ENCODE measurements around the gene MPV17. TPM values are rescaled to one million over a fixed set of nuclear protein-coding genes. Genes with fewer than 3 reads are reported as not detected.
A peak's percentile ranks its signal among the peaks of the same experiment; 100 is the strongest.

MPV17 gene
- total and polyA plus RNA-seq, 9 of the 15 experiments (the other 6 are each of a cell fraction or from before 2014, with no cell fraction given) = 54.7 to 140 (median 70.2) TPM

DNA sequence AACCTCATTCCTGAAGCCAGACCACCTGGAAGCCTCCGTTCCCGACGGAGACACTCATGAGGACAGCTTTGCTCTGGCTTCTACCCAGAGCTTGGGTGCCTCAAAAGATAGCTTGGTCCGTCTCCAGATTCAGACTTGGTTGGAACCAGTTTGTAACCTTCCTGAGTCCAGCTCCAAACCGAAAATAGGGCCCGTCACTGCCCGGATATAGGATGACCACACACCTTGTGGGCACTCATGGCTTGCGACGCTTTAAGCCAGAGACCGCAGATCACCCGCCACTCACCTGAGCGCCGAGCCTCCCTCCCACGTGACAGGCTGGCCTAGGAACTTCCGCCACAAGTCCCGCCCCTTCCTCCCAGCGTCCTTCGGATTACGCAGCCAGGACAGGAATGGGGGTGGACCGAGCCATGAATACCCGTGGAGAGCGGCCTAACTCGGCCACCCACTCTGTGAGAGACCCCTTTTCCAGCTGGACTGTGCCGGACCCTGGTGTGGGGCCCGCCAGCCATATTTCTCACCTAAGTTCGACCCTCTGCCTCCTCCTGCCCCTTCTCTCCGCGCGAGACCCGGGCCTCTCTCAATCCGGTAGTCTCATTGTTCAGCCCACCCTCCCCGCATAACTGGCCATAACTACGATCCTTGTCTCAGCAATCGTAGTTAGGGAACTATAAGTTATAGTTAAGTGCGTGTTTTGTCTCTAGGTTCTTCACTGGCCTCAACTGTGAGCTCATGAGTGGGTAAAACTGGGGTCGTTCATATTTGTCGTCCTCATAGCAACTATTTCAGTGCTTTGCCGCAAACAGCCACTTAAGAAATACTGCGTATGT is at the start of gene MPV17 (continued):
- TF ChIP-seq ELF4 (CRISPR knock-in tag; IDR thresholded peaks at IDR 0.05) (0 out of 2 replicates have a peak, but pooled peaks have one; percentile 7), ZNF324 (CRISPR knock-in tag; IDR thresholded peaks at IDR 0.05) (no peak), MCM7 (IDR thresholded peaks at IDR 0.05) (no peak), ARID4B (CRISPR knock-in tag; IDR thresholded peaks at IDR 0.05) (no peak; the same call in 1 of the 2 replicates), NKRF (IDR thresholded peaks at IDR 0.05; ENCODE audit: borderline replicate concordance) (peak; percentile 83), TSHZ1 (CRISPR knock-in tag; IDR thresholded peaks at IDR 0.05) (no peak), KLF10 (CRISPR knock-in tag; IDR thresholded peaks at IDR 0.05) (no peak), OTX1 (CRISPR knock-in tag; IDR thresholded peaks at IDR 0.05) (peak; percentile 71; the same call in 1 of the 2 replicates), KDM5B (IDR thresholded peaks at IDR 0.05; ENCODE audit: insufficient replicate concordance, low read depth, low read length) (peak; percentile 76), GTF2E2 (tag; IDR thresholded peaks at IDR 0.05) (peak; percentile 92), FUS (optimal IDR thresholded peaks at IDR 0.05; ENCODE audit: low read depth, low read length) (no peak), SOX6 (IDR thresholded peaks at IDR 0.05) (peak; percentile 23; the same call in 1 of the 2 replicates), FOXK1 (CRISPR knock-in tag; IDR thresholded peaks at IDR 0.05; ENCODE audit: borderline replicate concordance) (no peak), TOE1 (IDR thresholded peaks at IDR 0.05; ENCODE audit: borderline replicate concordance) (peak; percentile 85), TOE1 (CRISPR knock-in tag; IDR thresholded peaks at IDR 0.05; ENCODE audit: borderline replicate concordance, low read depth) (no peak)

All from K562 (cell line).